NCI-H2029 (cell line): ENCODE results near the gene EDC4.
"Not testable (repeated sequence)": the region's sequence is repeated elsewhere in the genome, so short reads cannot be mapped to it uniquely, and the experiment has no call there.

Experiments
- DNase-seq: peaks from one replicate; lab custom pipeline; 2025; lab: John Stamatoyannopoulos, UW

The EDC4 gene, protein sequence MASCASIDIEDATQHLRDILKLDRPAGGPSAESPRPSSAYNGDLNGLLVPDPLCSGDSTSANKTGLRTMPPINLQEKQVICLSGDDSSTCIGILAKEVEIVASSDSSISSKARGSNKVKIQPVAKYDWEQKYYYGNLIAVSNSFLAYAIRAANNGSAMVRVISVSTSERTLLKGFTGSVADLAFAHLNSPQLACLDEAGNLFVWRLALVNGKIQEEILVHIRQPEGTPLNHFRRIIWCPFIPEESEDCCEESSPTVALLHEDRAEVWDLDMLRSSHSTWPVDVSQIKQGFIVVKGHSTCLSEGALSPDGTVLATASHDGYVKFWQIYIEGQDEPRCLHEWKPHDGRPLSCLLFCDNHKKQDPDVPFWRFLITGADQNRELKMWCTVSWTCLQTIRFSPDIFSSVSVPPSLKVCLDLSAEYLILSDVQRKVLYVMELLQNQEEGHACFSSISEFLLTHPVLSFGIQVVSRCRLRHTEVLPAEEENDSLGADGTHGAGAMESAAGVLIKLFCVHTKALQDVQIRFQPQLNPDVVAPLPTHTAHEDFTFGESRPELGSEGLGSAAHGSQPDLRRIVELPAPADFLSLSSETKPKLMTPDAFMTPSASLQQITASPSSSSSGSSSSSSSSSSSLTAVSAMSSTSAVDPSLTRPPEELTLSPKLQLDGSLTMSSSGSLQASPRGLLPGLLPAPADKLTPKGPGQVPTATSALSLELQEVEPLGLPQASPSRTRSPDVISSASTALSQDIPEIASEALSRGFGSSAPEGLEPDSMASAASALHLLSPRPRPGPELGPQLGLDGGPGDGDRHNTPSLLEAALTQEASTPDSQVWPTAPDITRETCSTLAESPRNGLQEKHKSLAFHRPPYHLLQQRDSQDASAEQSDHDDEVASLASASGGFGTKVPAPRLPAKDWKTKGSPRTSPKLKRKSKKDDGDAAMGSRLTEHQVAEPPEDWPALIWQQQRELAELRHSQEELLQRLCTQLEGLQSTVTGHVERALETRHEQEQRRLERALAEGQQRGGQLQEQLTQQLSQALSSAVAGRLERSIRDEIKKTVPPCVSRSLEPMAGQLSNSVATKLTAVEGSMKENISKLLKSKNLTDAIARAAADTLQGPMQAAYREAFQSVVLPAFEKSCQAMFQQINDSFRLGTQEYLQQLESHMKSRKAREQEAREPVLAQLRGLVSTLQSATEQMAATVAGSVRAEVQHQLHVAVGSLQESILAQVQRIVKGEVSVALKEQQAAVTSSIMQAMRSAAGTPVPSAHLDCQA (N-terminal part only)

GRCh38 chr16:67872631-67873434, at the start of gene EDC4:
Gene EDC4 (plus strand): TSS chr16:67873052. CDS start chr16:67873262, 210 bp downstream.
- peak; percentile 32 for DNase-seq

GRCh38 chr16:67825119-67825518, 47.7 kb upstream of the EDC4 start:
- no peak for DNase-seq

DNA sequence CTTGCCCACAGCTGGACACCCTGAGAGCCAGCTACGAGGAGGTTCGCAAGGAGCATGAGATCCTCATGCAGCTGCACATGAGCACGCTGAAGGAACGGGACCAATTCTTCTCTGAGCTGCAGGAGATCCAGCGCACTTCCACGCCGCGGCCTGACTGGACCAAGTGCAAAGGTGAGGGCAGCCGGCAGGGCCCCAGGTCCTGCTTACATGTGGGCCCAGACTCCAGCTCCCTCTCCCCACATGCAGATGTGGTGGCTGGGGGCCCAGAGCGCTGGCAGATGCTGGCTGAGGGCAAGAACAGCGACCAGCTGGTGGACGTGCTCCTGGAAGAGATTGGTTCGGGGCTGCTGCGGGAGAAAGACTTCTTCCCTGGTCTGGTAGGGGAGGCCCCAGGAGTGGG, 46.9 kb upstream of the EDC4 start:
- no peak for DNase-seq

DNA sequence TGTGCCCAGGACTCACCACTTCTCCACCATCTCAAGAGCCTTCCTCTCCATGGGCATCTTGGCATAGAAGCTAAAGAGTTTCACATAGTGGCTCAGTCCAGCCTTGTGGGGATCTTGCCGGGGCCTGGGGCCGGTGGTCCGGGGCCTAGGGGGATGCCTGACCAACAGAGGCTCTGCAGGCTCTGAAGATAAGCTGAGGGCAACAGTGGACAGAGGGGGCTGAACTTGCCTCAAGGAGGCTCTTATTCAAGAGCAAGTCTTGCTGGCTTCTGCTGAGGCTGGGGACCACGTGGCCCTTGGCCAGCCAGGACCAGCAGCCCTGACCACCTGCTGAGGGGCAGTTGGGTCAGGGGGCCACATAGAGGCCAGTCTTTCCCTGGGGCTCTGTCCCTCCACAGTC, 44.2 kb upstream of the EDC4 start:
- no peak for DNase-seq

DNA sequence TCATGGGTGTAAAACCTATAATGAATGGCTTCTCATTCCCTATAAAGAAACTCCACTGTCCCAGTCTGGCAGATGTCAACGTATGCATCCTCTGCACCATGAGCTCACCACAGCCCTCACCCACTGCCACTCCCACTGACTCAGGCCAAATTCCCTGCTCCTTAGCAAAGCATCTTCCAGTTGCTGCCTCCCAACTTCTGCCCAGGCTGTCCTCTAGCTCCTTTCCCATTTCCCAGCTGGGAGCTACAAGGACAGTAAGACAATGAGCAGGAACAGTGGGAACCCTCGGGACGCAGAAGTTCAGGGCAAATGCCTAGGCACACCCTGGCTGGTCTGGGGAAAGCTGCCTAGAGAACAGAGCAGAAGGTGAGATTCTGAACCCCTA, 39.8 kb upstream of the EDC4 start:
- DNase-seq = no peak

GRCh38 chr16:67833415-67834241, 39.2 kb upstream of the EDC4 start:
- peak; percentile 43 for DNase-seq

GRCh38 chr16:67834242-67834614, 38.6 kb upstream of the EDC4 start:
- DNase-seq = no peak

- not testable (repeated sequence) for DNase-seq
Measured at GRCh38 chr16:67837190-67837589, 35.7 kb upstream of the EDC4 start.

DNA sequence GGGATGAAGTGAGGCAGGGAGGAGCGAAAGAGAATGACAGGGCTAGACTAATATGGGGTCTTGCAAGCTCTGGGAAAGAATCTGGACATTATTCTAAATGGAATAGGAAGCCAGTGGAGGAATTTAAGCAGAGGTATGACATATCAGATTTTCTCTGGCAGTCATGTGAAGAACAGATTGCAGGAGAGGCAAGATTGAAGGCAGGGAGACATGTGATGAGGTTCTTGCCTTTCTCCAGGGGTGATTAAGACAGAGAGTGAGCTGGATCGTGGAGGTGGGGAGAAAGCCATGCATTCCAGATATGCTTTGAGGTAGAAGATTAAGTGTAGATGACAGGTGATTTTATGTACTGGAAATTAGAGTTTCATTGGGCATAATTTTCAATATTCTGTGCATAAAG, 35.0 kb upstream of the EDC4 start:
- DNase-seq = no peak

- no peak for DNase-seq
Measured at GRCh38 chr16:67841198-67841815, 31.5 kb upstream of the EDC4 start.

- DNase-seq = peak; percentile 80
Measured at GRCh38 chr16:67841816-67842508, 30.9 kb upstream of the EDC4 start, which contains the start of gene THAP11. Gene THAP11 (plus strand): TSS chr16:67842320. CDS start chr16:67842555, 235 bp downstream.

DNA sequence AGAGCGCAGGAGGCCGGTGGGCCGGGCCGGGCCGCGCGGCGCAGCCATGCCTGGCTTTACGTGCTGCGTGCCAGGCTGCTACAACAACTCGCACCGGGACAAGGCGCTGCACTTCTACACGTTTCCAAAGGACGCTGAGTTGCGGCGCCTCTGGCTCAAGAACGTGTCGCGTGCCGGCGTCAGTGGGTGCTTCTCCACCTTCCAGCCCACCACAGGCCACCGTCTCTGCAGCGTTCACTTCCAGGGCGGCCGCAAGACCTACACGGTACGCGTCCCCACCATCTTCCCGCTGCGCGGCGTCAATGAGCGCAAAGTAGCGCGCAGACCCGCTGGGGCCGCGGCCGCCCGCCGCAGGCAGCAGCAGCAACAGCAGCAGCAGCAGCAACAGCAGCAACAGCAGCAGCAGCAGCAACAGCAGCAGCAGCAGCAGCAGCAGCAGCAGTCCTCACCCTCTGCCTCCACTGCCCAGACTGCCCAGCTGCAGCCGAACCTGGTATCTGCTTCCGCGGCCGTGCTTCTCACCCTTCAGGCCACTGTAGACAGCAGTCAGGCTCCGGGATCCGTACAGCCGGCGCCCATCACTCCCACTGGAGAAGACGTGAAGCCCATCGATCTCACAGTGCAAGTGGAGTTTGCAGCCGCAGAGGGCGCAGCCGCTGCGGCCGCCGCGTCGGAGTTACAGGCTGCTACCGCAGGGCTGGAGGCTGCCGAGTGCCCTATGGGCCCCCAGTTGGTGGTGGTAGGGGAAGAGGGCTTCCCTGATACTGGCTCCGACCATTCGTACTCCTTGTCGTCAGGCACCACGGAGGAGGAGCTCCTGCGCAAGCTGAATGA, 30.1 kb upstream of the EDC4 start:
- DNase-seq = no peak

GRCh38 chr16:67843343-67843765, 29.5 kb upstream of the EDC4 start:
- no peak for DNase-seq

DNA sequence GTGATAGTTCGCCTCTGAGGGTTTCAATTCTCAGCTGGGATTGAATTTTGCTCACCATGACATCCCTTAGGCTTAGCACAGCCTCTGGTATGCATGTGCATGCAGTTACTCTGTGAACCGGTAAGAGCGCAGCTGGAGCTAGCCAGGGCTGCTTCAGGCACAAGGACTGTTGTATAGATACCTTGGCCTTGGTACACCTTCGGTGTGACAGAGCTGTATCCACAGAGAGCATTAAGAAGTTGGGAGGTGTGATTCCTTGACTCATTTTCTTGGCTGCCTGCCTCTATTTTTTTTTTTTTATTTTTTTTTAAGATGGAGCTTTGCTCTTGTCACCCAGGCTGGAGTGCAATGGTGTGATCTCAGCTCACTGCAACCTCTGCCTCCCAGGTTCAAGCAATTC, 28.4 kb upstream of the EDC4 start:
- no peak for DNase-seq

GRCh38 chr16:67845291-67846062, 27.4 kb upstream of the EDC4 start:
- no peak for DNase-seq

GRCh38 chr16:67846063-67846319, 26.9 kb upstream of the EDC4 start:
- no peak for DNase-seq

DNA sequence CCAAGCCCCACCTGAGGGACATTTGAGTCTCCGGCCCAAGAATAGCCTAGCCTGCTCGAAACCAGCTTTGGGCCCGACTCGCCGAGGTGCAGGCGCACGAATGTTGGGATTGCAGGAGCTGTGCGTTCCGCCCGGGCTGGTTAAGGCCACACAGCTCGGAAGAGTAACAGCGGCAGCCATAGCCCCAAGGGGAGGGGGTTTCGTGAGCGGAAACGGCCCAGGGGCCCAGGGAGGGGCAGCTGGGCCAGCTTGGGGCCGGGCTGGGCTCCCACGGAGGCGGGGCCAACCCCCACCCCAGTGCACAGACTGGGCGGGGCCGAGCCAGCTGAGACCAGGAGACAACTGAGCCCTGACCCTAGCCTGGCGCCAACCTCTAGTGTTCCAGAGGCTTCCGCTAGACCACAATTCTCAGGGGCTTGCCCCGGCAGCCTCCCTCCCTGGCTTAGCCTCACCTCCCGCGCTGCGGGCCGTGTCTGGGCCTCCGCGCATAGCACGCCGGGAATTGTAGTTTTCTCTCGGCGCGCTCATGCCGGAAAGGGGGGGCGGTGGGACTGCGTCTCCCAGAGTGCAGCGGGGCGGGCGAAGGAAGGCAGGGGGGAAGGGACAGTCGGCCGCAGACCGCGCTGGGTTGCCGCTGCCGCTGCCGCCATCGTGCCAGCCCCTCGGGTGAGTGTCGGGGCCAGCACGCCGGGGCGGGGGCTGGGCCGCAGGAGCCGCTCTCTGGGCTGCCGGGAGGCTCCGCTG, 26.4 kb upstream of the EDC4 start, which contains the start of gene NUTF2:
Gene NUTF2, plus strand, starts transcription at position 614 of the 744 bp plus-strand sequence. CDS start 18,198 bp downstream, outside the sequence.
- peak; percentile 85 for DNase-seq
